VCaP (cell line): ENCODE results near the gene DCLK3.

Source experiments
- H3K27ac ChIP-seq: fragments of 450-650 bp; 2 replicates; pipeline ENCODE4 v1.5.1; 2017
- CTCF ChIP-seq: fragments of 450-650 bp; conservative IDR thresholded peaks from 2 replicates; pipeline ENCODE4 v1.5.1; 2017; ENCODE audit warnings: mild to moderate bottlenecking, moderate library complexity

The DCLK3 gene

GRCh38 chr3:36763850-36764703 is at the start of gene DCLK3:
TSS of gene DCLK3 (minus strand) at chr3:36764553. CDS start at chr3:36764263, 290 bp downstream.
- no peak for TF ChIP-seq CTCF
- no peak within 1 kb of the TSS for H3K27ac ChIP-seq

GRCh38 chr3:36813305-36813704 is 49.0 kb upstream of the DCLK3 start:
- TF ChIP-seq CTCF: no peak
- H3K27ac ChIP-seq: no peak overlapping the region

- no peak overlapping the region for H3K27ac ChIP-seq
- TF ChIP-seq CTCF: no peak
Measured at GRCh38 chr3:36812240-36812639, 47.9 kb upstream of the DCLK3 start.

GRCh38 chr3:36811768-36812167 is 47.4 kb upstream of the DCLK3 start:
- no peak overlapping the region for H3K27ac ChIP-seq
- TF ChIP-seq CTCF: no peak

- no peak overlapping the region for H3K27ac ChIP-seq
- TF ChIP-seq CTCF: no peak
Measured at GRCh38 chr3:36804295-36805055, 40.1 kb upstream of the DCLK3 start.

GRCh38 chr3:36803091-36803791 is 38.9 kb upstream of the DCLK3 start:
- H3K27ac ChIP-seq: no peak overlapping the region
- no peak for TF ChIP-seq CTCF

- H3K27ac ChIP-seq: no peak overlapping the region
- TF ChIP-seq CTCF: no peak
Measured at GRCh38 chr3:36800533-36801116, 36.3 kb upstream of the DCLK3 start.
